Stimulated activated CD4-positive, alpha-beta T cell treated with anti-CD3 and anti-CD28 coated beads, Interleukin-12 subunit alpha, Interleukin-12 subunit beta, amount 100 ng/mL, for 24 hours (primary cell): Measurements from ENCODE around the gene KAZALD1.

ENCODE experiments used
- DNase-seq, 2 experiments: peaks; one replicate each; pipeline ENCODE4 v3.0.0-alpha.2; 2020; ENCODE audit warnings: low read depth in 2 of 2

Gene KAZALD1, protein sequence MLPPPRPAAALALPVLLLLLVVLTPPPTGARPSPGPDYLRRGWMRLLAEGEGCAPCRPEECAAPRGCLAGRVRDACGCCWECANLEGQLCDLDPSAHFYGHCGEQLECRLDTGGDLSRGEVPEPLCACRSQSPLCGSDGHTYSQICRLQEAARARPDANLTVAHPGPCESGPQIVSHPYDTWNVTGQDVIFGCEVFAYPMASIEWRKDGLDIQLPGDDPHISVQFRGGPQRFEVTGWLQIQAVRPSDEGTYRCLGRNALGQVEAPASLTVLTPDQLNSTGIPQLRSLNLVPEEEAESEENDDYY

DNA sequence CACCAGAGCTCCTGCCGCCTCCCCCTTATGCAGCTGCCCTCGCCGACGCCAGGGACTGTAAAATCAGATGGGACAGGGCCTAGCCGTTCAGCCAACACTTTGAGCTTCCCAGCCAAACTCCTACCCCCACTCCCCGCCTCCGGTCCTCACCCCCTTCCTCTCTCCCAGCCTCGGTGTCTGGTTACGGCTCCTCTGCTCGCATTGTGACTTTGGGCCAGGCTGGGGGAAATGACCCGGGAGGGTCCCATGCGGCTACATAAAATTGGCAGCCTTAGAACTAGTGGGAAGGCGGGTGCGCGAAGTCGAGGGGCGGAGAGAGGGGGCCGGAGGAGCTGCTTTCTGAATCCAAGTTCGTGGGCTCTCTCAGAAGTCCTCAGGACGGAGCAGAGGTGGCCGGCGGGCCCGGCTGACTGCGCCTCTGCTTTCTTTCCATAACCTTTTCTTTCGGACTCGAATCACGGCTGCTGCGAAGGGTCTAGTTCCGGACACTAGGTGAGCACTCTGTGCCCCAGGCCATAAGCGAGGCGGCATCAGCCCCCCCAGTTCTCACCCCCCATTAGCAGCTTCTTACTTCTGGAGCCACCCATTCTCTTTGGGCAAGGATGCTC, at the start of gene KAZALD1:
TSS of gene KAZALD1 (plus strand) at position 366 of the 608 bp plus-strand sequence. CDS start 604 bp downstream, outside the sequence.
- DNase-seq, result no peak

DNA sequence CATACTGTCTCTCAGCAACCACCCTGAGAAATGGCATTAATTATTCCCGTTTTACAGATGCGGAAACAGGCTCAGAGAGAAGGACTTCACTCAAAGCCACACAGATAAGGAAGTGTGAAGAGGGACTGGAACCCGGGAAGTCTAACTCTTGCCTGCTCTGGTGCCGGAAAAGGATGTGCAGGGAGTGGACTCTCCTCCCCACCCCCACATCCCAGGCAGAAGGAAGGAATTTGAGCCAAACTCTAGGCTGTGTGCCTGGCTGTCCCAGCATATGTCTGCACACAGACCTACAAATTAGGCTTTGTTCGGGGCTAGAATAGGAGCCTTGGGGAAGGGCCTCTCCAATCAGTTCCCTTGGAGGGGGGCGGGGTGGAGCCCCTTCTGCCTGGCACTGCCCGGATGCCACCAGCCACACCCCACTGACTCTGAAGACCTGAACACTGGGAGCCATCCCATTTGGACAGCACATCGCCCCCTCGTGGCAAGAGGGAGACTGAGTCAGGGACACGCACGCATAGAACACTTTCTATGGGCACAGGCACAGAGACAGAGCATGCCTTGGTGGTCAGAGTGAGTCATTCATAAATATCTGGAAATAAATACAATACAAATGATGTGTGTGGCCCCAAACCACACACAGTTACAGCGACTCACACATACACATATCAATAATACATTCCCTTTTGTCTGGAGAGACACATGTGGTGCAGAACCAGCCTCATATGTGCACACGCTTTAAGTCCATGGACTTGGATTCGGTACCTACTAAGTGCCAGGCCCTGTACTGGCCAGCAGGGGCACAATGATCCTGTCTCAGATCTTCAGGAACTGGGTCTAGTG, 49.0 kb upstream of the KAZALD1 start:
- peak; percentile 48 to 81 for DNase-seq

DNA sequence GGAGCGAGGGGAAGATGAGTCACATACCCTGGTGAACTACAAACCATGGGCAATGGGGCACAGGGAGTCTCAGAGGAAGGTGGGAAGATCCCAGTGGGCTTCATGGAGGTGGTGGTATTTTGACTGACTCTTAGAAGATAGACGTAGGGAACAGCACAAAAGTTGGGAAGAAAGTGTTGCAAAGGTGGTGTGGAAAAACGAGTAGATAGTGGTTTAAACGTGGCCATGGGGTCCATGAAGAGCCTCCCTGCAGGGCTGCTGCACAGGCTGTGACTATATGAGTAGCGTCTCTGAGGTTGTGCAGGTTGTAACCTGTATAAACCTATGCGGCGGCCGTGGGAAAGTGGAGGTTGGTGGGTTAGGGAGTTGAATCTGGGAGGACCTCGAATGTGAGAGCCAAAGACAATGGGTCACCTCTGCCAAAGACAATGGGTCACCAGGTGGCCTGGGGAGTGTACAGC, 48.4 kb upstream of the KAZALD1 start:
- no peak for DNase-seq

DNA sequence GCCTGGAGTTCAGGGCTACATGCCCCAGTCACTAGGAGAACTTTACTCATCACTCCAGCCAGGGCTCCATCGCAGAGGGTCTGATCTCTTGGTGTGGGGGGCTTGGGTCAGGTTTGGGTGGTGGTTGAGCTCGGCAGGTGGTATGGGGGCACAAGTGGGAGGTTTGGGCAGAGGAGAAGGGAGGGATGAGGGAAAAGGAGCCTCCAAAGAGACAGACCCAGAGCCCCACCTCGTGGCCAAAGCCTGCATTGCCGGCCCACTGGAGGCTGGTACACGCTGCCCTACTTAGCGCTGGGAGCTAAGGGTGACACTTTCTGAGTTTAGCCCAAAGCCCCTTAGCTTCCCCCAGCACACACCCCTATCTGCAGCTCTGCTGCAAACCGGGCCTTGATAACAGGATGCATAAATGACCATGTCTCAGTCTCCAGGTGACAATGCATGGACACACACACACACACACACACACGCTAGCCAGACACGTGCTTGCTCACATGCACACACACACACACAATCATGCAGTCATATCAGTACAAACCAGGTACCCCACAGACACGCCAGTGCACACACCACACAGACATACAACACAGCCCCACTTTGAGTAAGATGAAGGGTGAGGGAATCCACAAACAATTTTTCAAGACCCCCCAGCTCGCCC, 47.4 kb upstream of the KAZALD1 start:
- DNase-seq, result peak; percentile 40 to 85

DNA sequence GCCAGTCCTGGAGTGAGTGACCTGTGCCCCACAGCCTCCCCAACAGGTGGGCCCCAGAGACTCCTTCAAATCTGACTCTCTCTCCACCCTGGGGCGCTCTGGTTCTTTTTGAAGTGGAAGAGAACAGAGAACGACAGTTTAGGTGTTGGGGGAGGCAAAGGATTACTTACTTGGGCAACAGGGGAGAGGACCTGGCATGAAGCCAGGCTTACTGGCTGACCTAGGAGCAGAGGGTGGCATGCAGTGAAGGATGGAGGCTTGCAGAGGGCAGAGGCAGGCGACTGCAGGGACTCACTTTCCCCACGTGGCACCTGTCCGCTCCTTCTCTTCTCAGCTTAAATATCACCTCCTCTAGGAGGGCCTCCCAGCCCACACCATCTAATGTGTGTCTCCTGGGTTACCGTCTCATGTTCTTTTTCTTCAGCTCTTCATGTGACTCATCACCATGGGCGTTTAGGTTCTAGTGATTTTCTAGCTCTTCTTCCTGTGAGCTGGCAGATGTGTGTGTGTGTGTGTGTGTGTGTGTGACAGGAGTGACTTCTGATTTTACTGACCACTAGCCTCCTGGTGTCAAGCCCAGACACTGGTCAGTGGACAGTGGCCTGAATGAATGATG, 46.7 kb upstream of the KAZALD1 start:
- no peak for DNase-seq

DNA sequence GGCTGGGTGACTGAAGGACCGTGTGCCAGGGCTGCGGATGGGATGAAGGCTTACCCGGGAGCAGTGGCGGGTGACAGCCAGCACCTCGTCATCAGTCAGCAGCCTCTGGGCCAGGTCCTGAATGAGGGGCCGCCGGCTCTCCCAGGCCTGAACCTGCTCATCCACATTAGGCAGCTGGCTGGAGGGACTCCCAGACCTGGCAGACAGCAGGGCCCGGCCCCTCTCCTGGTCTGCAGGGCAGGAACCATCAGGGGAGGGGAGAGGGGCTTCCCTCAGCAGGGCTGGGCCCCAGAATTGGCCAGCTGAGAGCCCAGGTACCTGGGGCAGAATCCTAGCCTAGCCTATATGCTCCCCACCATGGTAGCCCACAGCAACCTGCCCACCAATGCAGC, 46.2 kb upstream of the KAZALD1 start:
- no peak for DNase-seq

DNA sequence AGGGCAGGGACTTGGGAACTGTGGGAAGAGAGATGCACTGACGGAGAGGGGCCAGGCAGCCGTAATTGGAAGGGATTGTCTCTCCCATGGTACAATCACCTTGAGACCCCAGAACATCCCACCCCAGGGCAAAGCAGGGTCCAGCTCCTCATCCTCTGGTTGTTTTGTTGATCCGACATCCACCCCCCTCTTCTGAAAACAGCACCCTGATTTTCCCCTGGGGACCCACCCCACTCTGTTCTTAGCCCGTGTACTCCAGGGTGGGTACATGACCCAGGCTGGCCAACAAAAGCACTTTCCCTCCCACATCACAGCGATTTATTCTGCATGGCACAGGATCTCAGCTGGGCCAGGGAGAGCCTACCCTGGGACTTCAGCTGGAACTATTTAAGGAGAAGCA, 45.0 kb upstream of the KAZALD1 start:
- no peak for DNase-seq

DNA sequence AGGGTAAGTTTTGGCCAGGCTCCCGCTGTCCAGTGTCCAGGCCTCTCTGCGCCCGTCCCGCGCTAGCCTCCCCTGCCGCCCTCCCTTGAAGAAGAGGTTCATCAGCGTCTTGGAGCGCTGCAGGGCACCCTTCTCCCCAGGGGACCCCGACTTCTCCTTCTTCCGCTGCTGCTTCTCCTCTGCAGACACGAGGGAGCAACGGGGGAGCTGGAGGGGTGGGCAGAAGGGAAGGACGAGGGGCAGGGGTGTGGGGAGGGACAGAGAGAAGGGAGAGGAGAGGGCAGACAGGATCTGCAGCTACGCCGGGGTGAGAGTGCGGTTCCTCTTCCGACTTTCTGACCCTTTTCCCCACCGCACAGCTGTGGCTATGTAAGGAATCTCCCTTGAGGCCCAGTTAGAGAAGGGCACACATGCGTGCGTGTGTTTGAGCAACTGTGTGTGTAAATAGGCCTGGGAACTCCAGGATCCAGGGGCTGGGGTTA, 43.6 kb upstream of the KAZALD1 start:
- no peak for DNase-seq

DNA sequence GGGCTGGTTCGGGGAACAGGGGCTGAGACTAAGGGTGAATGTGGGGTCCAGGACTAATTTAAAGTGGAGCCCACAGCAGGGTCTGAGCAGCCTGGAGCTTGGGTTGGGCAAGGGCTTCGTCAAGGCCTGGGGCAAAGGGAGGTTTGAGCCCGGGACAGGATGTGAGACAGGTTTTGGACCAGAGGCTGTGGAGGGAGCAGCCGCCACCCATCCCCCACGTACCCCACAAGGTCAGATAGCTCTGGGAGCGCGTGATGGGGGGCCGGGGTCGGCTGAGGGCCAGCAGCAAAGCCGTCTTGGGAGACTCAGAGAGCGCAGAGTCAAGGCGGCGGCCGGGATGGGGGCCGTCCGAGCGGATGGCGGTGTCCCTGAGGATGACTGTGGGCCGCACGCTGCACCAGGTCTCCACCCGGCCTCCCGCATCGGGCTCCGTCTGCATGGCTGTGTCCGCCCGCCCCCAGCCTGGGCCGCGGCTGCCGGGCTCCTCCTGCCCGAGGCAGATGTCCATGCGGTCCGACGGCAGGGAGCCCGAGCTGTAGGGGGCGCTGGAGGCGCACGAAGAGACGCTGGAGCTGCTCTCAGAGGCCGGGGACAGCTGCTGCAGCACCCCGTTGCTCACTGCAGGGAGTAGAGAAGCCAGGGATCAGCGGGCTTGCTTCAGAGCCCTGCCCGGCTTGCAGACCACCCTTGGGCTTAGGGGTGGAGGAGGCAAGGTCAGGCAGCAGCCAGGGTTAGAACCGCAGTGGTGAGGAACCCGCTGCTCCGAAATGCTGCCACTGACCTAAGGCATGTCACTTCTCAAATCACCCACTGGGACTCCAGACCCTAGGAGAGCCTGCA, 43.0 kb upstream of the KAZALD1 start:
- DNase-seq, result peak; percentile 45 to 81

DNA sequence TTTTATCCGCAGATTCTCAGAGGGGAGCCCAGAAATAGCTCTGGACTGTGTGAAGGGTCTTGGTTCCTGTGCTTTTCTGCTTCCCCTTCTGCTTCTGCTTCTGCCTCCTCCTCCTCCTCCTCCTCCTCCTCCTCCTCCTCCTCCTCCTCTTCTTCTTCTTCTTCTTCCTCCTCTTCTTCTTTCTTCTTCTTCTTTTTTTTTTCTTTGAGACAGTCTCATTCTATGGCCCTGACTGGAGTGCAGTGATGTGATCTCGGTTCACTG, 42.4 kb upstream of the KAZALD1 start:
- no peak for DNase-seq

DNA sequence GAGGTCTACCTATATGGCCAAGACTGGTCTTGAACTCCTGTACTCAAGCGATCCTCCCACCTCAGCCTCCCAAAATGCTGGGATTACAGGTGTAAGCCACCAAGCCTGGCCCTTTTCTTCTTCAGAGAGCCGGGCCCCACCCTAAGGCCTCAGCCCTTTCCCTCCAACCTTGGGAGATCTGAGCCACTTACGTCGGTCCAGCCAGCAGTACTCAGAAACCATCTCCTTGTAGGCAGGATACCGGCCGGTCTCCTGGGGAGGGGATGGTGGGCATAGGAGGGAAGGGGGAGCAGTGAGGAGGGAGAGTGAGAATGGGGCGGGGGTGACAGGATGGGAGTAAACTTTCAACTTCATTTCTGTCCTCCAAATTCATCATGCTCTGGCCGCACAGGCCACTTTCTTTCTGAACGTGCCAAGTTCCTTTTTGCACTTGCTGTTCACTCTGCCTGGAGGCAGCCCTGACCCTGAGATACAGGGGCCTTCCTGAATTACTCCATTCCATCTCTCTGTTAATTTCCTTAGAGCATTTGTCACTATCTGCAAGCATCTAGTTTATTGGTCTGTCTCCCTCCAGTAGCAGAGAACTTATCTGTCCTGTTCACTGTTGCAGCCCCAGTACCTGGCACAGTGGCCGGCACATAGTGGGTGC, 41.2 kb upstream of the KAZALD1 start:
- no peak for DNase-seq

DNA sequence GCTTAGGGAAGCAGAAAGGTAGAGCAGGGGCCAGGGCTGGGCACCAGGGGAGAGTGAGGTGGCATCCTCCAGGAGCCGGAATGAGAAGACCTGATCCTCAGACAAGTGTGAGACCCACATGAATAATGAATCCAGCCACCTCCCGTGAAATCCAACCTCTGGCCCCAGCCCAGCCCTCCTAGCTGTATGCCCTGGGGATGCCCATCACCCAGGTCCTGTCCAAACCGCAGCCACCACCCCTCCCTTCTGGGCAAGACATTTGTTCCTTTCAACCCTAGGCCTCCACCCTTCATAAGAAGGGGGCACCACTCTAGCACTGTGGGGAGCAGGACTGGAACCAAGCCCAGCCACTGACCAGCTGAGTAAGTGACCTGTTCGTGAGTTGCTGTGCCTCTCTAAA, 40.5 kb upstream of the KAZALD1 start:
- no peak for DNase-seq

DNA sequence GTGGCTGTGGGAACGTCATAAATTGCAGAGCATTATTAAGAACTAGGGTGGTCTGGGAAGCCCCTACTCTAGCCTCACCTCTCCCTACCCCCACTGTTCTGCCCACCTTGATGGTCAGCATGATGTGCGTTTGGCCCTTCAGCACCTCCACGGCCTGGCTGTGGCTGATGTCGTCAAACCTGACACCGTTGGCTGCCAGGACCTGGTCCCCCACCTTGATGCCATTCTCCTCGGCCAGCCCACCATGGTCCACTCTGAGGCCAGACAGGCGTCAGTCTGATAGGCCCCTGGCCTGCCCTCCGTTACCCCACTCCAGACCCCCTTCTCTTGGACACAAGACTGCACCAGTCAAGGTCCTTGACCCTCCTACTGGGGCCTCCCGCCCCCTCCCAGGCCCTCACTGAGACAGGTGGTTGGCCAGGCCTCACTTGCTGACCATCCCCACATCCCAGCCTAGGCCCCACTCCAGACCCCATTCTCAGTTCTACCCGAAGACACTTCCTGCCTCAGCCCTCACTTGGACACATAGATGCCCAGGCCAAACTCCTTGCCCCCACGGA, 40.0 kb upstream of the KAZALD1 start:
- no peak for DNase-seq

DNA sequence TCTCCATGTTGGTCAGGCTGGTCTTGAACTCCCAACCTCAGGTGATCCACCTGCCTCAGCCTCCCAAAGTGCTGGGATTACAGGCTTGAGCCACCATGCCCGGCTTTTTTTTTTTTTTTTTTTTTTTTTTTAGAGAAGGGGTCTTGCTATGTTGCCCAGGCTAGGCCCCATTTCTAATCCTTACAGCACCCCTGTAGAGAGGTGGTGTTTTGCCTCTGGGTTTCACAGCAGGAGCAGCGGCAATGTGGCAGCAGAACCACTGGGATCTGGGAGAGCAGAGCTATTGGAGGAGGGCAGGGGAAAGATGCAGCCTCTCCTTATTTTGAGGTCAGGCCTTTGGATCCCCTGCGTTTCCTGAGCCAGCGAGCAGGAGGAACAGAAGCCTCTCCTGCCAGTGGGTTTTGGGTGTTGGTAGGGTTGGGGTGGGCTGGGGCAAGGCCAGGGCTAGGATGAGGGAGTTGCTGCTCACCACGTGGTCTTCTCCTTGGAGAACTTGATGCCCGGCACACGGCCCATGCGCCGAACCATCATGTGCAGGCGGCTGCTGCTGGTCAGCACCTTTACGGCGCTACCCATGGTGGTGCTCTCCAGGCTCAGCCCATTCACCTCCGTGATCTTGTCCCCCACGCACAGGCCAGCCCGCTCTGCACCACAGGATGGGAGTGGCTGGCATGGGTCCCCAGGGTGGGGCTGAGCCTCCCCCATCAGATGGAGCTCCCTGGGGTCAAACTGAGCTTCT, 38.7 kb upstream of the KAZALD1 start:
- DNase-seq, result no peak

DNA sequence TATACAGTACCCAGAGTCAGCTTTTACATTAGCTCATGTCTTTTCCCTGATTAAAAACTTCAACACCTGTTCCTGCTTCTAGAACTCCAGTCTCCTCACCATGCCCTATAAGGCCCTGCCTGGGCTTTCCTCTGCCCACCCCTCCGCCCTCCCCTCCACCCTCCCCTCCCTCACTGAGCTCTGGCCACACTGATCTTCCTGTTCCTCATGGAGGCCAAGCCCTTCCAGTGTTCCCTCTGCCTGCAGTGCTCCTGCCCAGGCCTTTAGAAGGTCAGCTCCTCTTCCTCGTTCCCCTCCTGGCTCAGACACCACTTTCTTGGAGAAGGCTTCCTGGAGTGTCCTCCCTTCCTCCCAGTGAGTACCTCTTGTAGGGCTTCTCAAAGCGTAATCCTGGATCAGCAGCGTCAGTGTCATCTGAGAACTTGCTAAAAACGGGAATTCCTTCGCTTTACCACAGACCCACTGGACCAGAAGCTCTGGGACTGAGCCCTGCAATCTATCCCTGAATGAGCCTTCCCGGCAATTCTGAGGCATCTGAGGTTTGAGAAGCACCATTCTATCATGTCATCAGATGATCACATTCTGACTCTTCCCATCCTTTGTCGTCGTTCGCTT, 34.6 kb upstream of the KAZALD1 start:
- no peak for DNase-seq

DNA sequence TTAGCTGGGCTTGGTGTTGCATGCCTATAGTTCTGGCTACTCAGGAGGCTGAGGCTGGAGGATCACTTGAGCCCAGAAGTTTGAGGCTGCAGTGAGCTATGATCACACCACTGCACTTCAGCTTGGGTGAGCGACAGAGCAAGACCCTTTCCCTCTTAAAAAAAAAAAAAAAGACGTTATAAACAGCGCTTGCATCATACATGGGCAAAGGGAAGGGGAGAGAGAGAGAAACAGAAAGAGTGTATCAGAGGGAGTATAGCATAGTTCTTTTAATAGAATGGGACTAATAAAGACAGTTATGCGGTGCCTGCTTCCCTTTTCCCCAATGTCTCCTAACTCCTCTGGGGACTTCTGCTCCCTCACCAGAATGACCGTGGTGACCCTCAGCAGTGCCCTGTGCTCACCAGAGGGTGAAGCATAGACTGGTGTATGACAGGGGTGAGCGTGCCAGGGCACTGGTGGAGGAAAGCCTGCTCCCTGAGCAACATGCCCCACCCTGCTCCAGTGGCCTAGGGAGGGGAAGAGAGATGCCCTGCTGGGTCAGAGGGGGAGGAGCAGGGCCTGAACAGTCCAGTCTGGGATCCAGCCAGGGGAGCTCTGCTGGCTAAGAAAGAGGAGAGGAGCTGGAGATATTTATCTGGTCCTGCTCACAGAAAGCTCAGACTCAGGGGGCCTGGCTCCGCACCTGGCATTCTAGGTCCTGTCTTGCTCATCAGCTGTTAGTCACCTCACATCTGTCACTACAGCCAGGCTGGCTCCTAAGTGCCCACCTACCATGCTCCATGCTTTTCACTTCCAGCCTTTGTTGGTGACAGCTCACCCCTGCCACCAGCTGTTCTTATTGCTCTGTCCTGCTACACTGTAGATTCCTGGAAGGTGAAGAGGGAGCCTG, 33.1 kb upstream of the KAZALD1 start:
- no peak for DNase-seq

DNA sequence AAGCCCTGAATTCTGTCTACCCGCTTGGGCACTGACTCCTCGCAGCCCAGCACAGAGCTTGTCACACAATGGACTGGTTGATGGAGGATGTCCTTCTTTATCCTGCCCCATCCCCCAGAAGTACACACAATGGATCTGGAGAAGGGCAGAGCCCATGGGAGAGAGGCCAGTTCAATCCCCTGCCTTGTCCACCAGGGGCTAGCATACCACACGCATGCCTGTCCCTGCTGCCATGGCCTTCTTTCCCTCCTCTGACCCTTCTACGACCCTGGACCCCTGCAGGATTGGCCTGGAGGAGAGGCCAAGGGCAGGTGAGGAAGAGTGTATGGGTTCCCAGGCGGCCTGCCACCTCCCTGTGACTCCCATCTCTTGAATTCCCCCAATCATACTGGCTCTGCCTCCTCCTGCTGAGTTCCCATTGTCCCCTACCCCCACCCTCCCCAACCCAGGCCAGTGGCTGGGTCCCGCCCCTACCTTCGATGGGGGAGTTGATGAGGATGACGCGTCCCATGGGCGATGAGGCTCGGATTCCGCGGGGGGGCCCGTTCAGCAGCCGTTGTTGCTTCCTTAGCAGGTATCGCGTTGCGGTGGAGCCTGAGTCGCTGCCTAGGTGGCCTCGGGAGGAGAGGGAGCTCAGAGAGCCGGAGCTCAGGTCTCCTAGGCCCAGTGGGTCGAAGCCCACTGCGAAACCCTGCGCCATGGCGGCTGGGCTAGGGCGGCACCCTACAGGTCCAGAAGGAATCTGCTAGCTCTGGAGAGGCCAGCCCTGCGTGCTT, 32.1 kb upstream of the KAZALD1 start:
- DNase-seq, result no peak
